ENCODE measurements around the gene TTLL11.

Gene TTLL11

GRCh38 chr9:121974421-121974820, 118.7 kb downstream of the TTLL11 start:
- DNase-seq (ENCODE audit: low spot score): no peak

- peak; percentile 77 for DNase-seq (ENCODE audit: low spot score)
Measured at GRCh38 chr9:121972501-121972981, 120.6 kb downstream of the TTLL11 start.

- no peak for DNase-seq (ENCODE audit: low spot score)
Measured at GRCh38 chr9:121968056-121968455, 125.1 kb downstream of the TTLL11 start.

- no peak for DNase-seq (ENCODE audit: low spot score)
Measured at GRCh38 chr9:121966706-121967105, 126.4 kb downstream of the TTLL11 start.

GRCh38 chr9:121963528-121963995, 129.5 kb downstream of the TTLL11 start:
- DNase-seq (ENCODE audit: low spot score): no peak

DNA sequence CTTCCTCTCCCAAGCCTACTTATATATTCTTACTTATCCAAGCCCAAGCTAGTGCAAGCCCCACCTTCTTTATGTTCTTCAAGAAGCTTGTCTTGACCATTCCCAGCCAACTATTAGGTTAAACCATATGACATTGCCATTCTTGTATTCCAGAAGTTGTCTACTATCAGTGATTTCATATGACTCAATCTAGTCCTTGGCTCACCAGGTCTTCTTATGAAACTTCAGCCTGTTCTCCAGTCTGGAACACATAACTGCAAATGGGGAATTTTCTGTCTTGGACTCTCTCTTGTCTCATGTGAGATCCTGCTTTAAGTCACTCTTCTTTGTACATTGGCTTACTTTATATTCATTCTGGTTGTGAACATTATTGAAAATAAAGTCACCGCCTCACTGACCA, 130.7 kb downstream of the TTLL11 start:
- DNase-seq (ENCODE audit: low spot score): no peak

DNA sequence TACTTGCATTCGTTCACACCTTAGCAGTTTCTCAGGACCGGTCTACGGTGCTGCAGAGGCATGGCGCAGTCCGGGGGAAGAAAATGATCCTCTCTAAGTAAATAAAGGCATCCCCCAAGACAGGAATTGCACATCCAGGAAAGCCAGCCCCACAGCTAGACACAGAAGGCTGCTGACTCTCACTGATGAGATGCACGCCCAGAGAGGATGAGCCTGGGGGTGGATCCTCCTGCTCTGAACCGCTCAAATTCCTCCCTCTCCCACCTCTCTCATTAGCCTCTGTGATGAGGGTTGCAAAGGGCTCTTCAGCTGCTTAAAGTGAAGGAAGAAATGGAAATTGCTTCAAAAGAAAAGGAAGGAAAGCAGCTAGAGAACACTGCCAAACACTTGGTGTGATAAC, 132.4 kb downstream of the TTLL11 start:
- no peak for DNase-seq (ENCODE audit: low spot score)

DNA sequence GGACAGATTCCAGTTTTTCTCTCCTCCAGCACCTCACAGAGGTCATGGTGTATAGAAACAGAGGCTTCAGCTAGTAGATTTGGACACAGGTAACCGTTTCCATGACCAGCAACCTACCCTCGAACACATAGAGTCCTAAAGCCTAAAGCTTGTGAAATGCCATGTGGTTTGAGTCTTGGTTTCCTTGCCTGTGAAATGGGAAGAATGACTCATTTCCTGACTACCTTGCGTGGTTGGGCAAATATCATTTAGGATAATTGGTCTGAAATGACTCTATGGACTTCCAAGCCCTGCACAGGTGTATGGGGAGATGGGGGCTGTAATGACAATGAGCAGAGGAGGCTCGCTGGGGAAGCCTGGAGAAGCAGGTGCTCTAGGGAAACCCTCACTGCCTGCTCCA, 134.6 kb downstream of the TTLL11 start:
- no peak for DNase-seq (ENCODE audit: low spot score)

GRCh38 chr9:121956808-121957207, 136.3 kb downstream of the TTLL11 start:
- no peak for DNase-seq (ENCODE audit: low spot score)

DNA sequence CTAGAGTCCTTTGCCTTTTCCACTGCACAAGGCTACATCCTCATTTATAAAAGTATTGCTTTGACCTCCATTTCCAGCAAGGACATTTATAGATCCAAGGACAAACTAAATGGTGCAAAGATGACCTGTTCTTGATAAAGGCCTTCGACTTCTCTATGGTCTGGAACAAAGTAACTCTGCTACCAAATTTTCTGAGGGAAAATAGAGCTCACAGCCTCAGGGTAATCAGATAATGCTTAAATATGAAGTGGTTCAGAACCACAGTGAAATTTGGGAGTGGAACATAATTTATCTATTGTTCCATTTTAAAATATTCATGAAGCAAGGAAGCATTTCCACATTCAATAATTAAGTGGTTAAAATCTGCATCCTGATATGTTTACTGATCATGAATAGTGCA, 137.5 kb downstream of the TTLL11 start:
- no peak for DNase-seq (ENCODE audit: low spot score)

DNA sequence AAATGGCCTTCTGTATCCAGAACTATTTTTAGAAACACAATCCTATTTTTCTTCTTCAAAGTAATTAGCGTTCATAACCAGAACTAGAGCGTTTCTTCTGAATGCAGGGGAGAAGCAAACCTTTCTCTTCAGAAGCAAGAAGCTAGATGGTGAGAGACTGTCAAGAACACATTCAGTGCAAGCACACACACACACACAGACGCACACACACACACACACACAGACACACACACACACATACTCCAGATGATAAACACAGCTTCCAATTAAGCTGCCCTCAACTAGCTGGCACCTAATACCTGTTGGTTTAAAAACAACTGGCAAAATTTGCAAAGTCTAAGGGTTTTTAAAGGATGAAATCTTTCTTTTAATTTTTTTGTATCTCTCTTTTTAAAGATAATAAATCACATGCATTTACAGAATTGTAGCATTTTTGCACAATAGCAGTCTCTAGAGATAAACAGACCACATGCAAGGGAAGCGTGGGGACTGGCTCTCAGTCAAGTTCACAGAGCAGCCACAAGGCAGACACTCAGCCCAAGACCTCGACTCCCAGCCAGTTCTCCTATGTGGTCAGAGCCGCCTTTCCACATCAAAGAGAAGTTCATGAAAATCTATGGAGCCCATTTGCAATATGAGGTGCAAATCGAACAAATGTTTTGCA, 138.5 kb downstream of the TTLL11 start:
- DNase-seq (ENCODE audit: low spot score): peak; percentile 56

DNA sequence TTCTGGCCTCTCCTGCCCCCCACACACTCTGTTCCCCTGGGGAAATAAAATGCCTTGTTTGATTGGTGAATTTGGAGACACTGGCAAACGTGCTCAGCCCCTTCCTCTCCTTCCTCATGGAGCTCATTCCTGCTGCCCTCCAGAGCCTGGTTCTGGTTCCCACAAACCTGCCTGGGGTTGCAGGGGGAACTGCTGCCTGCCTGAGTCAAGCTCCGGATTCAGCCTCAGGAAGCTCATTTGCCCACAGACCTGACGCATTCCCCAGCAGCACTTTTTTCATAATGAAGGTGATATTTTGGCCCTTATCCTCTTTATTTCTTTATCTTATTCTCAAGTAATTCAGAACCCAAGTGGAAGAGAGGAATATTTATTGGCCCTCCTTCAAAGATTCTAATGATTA, 140.5 kb downstream of the TTLL11 start:
- no peak for DNase-seq (ENCODE audit: low spot score)

DNA sequence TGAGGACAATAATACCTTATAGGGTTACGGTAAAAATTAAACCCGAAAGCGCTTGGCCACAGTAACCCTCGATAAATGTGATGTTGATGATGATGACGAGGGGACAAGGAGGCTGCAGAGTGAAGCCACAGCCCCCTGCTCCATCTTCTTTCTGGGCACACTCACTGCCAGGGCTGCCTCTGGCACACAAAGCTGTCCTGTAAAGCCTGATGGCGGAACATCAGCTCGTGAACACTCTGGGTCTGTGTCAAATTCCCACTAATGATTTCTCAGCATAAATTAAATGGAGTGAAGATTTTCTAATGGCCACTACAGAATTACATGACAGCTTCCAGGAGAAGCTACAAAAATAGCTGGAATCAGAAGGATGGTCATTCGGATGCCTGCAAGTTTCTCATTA, 142.2 kb downstream of the TTLL11 start:
- DNase-seq (ENCODE audit: low spot score): no peak

GRCh38 chr9:121950441-121950840, 142.7 kb downstream of the TTLL11 start:
- no peak for DNase-seq (ENCODE audit: low spot score)

DNA sequence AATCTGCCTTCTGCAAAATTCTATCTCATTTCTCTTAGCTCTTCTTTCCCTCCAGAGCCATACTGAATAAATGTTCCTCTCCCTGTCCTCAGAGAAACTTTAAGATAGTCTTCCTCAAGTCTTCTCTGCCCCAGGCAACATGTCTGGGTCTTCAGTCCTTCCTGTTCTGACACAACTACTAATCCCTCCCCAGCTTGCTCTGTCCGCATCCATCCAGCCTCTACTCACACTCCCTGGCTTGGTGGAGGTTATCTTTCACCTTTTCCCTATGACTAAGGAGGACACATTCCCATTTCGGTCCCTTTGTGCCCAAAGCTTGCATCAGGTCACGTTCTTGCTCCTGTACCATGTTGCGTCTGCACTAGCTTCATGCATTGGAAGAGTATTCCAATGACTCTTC, 143.3 kb downstream of the TTLL11 start:
- no peak for DNase-seq (ENCODE audit: low spot score)

- DNase-seq (ENCODE audit: low spot score): no peak
Measured at GRCh38 chr9:121949364-121949763, 143.7 kb downstream of the TTLL11 start.

DNA sequence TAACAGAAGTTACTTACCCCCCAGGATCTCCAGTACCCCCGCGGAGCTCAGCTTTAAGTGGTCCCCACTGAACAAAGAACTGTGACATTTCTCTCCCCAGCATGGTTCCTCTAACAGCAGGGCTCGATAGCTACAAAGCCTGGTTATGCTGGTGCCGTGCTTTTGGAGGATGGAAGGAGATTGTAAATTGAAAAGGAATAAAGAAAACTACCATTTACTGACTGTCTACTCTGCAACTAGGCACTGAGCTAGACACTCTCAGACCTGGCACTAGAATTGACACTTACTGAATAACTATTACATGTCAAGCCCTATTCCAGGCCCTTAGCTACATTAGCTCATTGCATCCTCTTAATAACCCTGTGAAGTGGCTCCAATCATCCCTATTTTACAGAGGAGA, 145.3 kb downstream of the TTLL11 start:
- no peak for DNase-seq (ENCODE audit: low spot score)

- no peak for DNase-seq (ENCODE audit: low spot score)
Measured at GRCh38 chr9:121946465-121946864, 146.6 kb downstream of the TTLL11 start.

GRCh38 chr9:121945849-121946248, 147.3 kb downstream of the TTLL11 start:
- DNase-seq (ENCODE audit: low spot score): peak; percentile 60

GRCh38 chr9:121945281-121945680, 147.8 kb downstream of the TTLL11 start:
- DNase-seq (ENCODE audit: low spot score): no peak

DNA sequence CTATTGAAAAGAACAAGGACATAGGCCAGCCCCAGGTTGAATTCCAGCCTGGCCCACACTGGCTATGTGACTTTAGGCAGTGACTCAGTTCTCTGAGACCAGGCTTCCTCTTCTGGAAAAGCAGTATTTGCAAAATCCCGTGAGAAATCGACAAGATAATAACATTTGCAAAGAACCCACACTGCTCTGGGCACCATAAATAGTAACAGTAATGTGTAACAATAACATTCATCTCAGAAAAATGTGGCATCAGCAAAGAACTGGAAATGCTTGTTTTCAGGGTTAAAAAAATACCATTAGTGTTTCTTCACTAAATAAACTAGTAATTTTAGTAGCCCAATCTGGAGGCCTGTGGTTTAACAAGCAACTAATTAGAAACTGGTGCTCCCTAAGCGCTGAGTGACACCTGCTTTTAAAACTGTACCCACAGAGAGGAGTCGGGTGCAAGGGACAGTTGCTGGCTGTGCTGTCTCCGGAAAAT, 148.4 kb downstream of the TTLL11 start:
- peak; percentile 82 for DNase-seq (ENCODE audit: low spot score)

DNA sequence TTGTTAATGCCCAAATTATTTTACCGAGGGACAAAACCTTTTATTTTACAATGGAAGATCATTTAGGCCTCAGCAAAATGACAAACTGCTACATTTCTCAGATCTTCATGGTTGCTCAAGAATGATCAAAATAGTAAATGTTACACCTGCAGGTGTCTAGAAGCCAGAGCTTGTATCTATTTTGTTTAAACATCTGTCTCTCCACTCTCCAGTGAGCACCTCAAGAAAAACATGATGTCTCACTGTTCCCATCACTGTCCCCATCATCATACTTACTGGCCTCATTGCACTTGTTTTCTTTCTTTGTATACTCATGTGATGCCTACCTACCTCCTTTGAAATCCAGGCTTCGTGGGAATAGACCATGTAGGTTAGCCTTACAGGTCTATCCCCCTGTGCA, 149.6 kb downstream of the TTLL11 start:
- no peak for DNase-seq (ENCODE audit: low spot score)

GRCh38 chr9:121942866-121943382, 150.2 kb downstream of the TTLL11 start:
- DNase-seq (ENCODE audit: low spot score): no peak

- DNase-seq (ENCODE audit: low spot score): no peak
Measured at GRCh38 chr9:121942313-121942712, 150.8 kb downstream of the TTLL11 start.
